Breast epithelium (tissue), 3 donors: ENCODE data around the gene NRCAM.

Source experiments
- POLR2A ChIP-seq: fragments of 450-650 bp; IDR thresholded peaks from one replicate; pipeline ENCODE4 v1.6.1; 2016; ENCODE audit warnings: antibody characterized with exemption, mild to moderate bottlenecking, moderate library complexity
- POLR2AphosphoS5 ChIP-seq, 3 donors: sonication (generic); formaldehyde crosslinking; IDR thresholded peaks; one replicate each; pipeline ENCODE4 v1.6.1; 2017; ENCODE audit warnings: antibody characterized with exemption in 3 of 3

DNA sequence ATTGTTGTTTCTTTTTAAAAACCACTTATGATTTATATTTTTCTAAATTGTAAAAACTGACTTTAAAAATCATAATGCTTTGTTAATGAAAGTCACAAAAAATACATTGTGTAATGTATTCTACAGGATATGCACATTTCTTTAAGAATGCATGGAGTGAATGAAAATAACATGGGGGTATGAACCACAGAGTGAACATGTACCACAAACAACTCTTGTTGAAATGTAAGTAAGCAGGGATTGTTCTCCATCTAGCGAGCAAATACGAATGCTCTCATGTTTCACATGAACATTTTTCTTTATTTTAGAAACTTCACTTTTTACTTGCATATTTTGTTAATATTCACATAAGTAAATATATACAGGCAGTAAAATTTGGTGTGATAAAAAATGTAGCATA lies 290.5 kb downstream of the NRCAM start:
- TF ChIP-seq POLR2AphosphoS5 (IDR thresholded peaks at IDR 0.05) (no peak), POLR2A (no peak)
